H1 (cell line): ENCODE measurements around the gene PRELID1. TPM values are rescaled to one million over a fixed set of nuclear protein-coding genes. Genes with fewer than 3 reads are reported as not detected.

Source experiments
- ATF3 ChIP-seq: IDR thresholded peaks from 2 replicates; pipeline ENCODE4 v1.6.1; 2011; ENCODE audit warnings: low read depth, mild to moderate bottlenecking, low read length; ENCODE audit not compliant: insufficient read depth
- CBX8 ChIP-seq: fragments of 300-800, 300-1000 bp; sonication (generic); IDR thresholded peaks from 2 replicates; pipeline ENCODE4 v1.7.1; 2016; ENCODE audit warnings: low read depth, low read length, borderline replicate concordance
- CHD7 ChIP-seq: fragments of 300-600 bp; sonication (generic); IDR thresholded peaks from 2 replicates; pipeline ENCODE4 v1.7.1; 2012; ENCODE audit warnings: low read length, moderate library complexity, mild to moderate bottlenecking, inconsistent platforms; ENCODE audit not compliant: insufficient replicate concordance
- EGR1 ChIP-seq: IDR thresholded peaks from 2 replicates; pipeline ENCODE4 v1.6.1; 2011; ENCODE audit warnings: low read depth, low read length, borderline replicate concordance
- HDAC2 ChIP-seq, 2 experiments: fragments of 300-600 bp in 1 of 2; sonication (generic) in 1 of 2; IDR thresholded peaks; 2 replicates each; pipeline ENCODE4 v1.6.1; 2011 to 2012; ENCODE audit warnings: low read depth in 2 of 2, low read length in 2 of 2, mild to moderate bottlenecking in 2 of 2, moderate library complexity in 2 of 2, borderline replicate concordance in 1 of 2, inconsistent platforms in 1 of 2
- JUN ChIP-seq: IDR thresholded peaks from 2 replicates; pipeline ENCODE4 v1.6.1; 2011; ENCODE audit warnings: low read depth, mild to moderate bottlenecking, improper control_type of control experiment, low read length
- MAFK ChIP-seq: IDR thresholded peaks from 2 replicates; pipeline ENCODE4 v1.6.1; 2012; ENCODE audit warnings: low read depth, mild to moderate bottlenecking, improper control_type of control experiment, low read length
- RFX5 ChIP-seq: IDR thresholded peaks from 2 replicates; pipeline ENCODE4 v1.6.1; 2011; ENCODE audit warnings: low read depth, low read length, improper control_type of control experiment, borderline replicate concordance
- TAF1 ChIP-seq: IDR thresholded peaks from 2 replicates; pipeline ENCODE4 v1.6.1; 2011; ENCODE audit warnings: mild to moderate bottlenecking, low read depth, low read length
- TBP ChIP-seq: IDR thresholded peaks from 2 replicates; pipeline ENCODE4 v1.6.1; 2011; ENCODE audit warnings: low read depth, low read length, improper control_type of control experiment
- polyA plus RNA-seq, 7 experiments: library from polyadenylated mRNA; depleted of rRNA in 3 of 7; stranded (reverse) in 5 of 7; unstranded in 2 of 7; fragments of >200 nt in 5 of 7; fragments of 200-250 nt in 2 of 7; gene quantifications; 1 replicate in 5 of 7; 2 replicates in 1 of 7; 4 replicates in 1 of 7; pipeline versions ENCODE4 v1.2.1 to v1.2.3, GENCODE V29; 2011 to 2013; ENCODE audit warnings: missing spikeins in 2 of 7, mixed read lengths in 2 of 7
- total RNA-seq: library from RNA; stranded (reverse); fragmentation: NEBNext Ultra II Directional; extraction: Animal tissue kit (Norgen Biotek cat#: 25700); gene quantifications from 2 replicates; pipeline ENCODE4 v1.2.1, GENCODE V29; 2021

PRELID1 gene
- total and polyA plus RNA-seq, 2 of the 8 experiments (the other 6 are each of a cell fraction or from before 2014, with no cell fraction given): 272 to 428 TPM

- no peak for TF ChIP-seq CHD7
- no peak for TF ChIP-seq TBP
- TF ChIP-seq TAF1: no peak
- no peak for TF ChIP-seq EGR1
- TF ChIP-seq RFX5: no peak
- no peak for TF ChIP-seq MAFK
- no peak for TF ChIP-seq HDAC2 (IDR thresholded peaks at IDR 0.05; ENCODE audit: borderline replicate concordance in 1 of 2, low read depth in 2 of 2, low read length in 2 of 2)
- TF ChIP-seq CBX8: no peak
- TF ChIP-seq ATF3: no peak
- no peak for TF ChIP-seq JUN
Measured at GRCh38 chr5:177310332-177310731, 6.7 kb downstream of the PRELID1 start (continued).
